Activated naive CD8-positive, alpha-beta T cell treated with anti-CD3 and anti-CD28 coated beads, Interleukin-2, amount 50 U/mL, for 24 hours (primary cell): ENCODE measurements around the gene DRAM1.
"Not testable (repeated sequence)": the region's sequence is repeated elsewhere in the genome, so short reads cannot be mapped to it uniquely, and the experiment has no call there.

Experiments used
- ATAC-seq: fragments of 150-1000 bp; cut with Tn5 transposase; one replicate; pipeline ENCODE4 v1.10.0; 2021
- DNase-seq: peaks from one replicate; pipeline ENCODE4 v3.0.0; 2021
- H3K27ac Mint-ChIP-seq: one replicate; pipeline ENCODE4 v1.8.0; 2021; ENCODE audit warnings: mild to moderate bottlenecking, mixed read lengths
- H3K27me3 Mint-ChIP-seq: one replicate; pipeline ENCODE4 v1.8.0; 2021; ENCODE audit warnings: mixed read lengths
- H3K36me3 Mint-ChIP-seq: one replicate; pipeline ENCODE4 v1.8.0; 2021; ENCODE audit warnings: low read depth, mixed read lengths
- H3K4me1 Mint-ChIP-seq: one replicate; pipeline ENCODE4 v1.8.0; 2021; ENCODE audit warnings: mixed read lengths
- H3K4me3 Mint-ChIP-seq: one replicate; pipeline ENCODE4 v1.8.0; 2021; ENCODE audit warnings: mild to moderate bottlenecking, moderate library complexity, mixed read lengths
- H3K9me3 Mint-ChIP-seq: one replicate; pipeline ENCODE4 v1.8.0; 2021; ENCODE audit warnings: mixed read lengths

DRAM1 gene

DNA sequence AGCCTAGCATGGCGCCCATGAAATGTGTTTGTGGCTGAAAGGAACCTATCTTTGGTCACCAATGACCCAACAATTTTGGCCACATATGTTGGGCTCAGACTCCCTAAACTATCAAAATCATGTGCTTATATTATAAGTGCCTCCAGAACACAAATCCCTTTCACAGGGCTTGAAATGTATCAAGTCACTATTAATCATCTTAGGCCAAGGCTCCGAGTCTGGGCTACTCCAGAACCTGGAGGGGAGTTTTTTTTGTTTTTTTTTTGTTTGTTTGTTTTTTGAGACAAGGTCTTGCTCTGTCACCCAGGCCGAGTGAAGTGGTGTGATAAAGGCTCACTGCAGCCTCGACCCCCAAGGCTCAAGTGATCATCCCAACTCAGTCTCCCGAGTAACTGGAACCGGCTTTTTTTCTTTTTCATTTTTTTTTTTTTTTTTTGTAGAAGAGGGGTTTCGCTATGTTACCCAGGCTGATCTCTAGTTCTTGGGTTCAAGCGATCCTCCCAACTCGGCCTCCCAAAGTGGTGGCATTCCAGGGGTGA is 989 bp upstream of the DRAM1 start:
- Mint-ChIP-seq H3K4me1 (peaks cover 22% of the 10 kb centered on the region), H3K27ac (peak overlapping the region; percentile 69), H3K4me3 (peak overlapping the region; percentile 88), H3K27me3 (no peaks in the 10 kb centered on the region), H3K9me3 (no peaks in the 10 kb centered on the region), H3K36me3 (no peaks in the 10 kb centered on the region)
- DNase-seq = no peak
- no peak for ATAC-seq

DNA sequence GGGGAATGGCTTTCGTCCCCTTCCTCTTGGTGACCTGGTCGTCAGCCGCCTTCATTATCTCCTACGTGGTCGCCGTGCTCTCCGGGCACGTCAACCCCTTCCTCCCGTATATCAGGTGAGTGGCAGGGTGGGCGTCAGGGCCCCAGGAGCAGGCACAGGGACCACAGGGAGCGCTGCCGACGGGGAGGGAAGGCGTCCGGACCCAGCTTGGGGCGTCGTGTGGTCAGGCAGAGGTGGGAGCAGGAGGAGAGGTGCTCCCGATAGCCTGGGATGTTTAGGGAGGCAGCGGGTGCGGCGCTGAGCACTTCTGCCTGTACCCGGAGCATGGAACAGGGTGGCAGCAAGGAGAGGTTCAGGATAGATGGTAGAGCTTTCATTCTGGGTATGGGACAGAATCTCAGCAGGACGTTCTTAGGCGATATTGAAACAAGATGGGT is 444 bp downstream of the DRAM1 start:
- Mint-ChIP-seq H3K4me1 (peaks cover 22% of the 10 kb centered on the region), H3K9me3 (no peaks in the 10 kb centered on the region), H3K4me3 (peak overlapping the region; percentile 88), H3K27me3 (no peaks in the 10 kb centered on the region), H3K36me3 (peaks cover 2% of the 10 kb centered on the region), H3K27ac (peak overlapping the region; percentile 68)
- ATAC-seq (peak; percentile 2), DNase-seq (no peak)

DNA sequence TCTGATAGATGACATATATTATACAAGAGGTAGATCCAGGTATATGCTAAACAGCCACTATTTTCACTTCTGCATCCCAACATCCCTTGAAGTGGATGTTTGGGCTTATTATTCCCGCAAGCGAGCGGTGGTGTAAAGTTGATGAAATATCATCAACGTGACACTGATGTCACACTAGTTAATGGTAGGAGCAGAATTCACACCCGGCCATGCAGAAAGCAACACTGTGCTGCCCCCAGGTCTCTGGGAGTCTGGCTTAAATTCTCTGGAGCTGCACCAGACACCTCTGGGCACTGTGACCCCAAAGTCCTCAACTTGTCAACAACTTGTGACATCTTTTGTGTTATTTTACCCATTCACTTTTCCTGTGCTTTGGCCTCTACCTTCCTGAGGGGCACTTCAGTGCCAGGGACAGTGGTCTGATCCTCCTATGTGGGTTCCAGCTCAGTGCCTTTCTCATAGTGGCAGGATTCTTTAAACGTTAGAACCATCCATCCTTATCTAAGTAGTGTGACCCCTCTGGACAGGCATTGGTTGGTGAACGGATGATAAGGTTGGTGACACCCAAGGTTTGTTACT is 952 bp downstream of the DRAM1 start:
- H3K9me3 Mint-ChIP-seq = no peaks in the 10 kb centered on the region

DNA sequence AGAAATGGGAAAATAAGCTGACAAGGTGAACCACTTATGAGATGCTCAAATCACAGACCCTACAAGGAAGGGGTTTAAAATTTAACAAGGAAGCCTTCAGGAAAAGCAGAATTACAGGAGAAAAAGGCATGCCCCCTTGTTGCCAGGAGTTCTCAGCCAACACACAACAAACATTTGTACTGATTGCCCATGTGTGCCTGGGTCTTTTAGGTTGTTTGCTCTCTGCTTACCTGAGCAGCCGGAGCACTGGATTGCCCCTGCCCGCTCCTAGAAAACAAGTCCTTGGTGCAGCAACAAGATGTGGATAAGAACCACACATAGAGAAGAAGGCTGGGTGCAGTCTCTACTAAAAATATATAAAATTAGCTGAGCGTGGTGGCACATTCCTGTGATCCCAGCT is 3.4 kb downstream of the DRAM1 start:
- H3K4me3 Mint-ChIP-seq = no peak overlapping the region
- H3K9me3 Mint-ChIP-seq = no peaks in the 10 kb centered on the region
- no peak overlapping the region for H3K27ac Mint-ChIP-seq
- DNase-seq (no peak), ATAC-seq (no peak)
- H3K36me3 Mint-ChIP-seq = peaks cover 2% of the 10 kb centered on the region
- no peaks in the 10 kb centered on the region for H3K27me3 Mint-ChIP-seq
- peaks cover 19% of the 10 kb centered on the region for H3K4me1 Mint-ChIP-seq

More for the DNA sequence above, 952 bp downstream of the DRAM1 start:
- H3K4me1 Mint-ChIP-seq = peaks cover 22% of the 10 kb centered on the region
- no peaks in the 10 kb centered on the region for H3K27me3 Mint-ChIP-seq
- no peak for ATAC-seq
- DNase-seq = no peak
- H3K27ac Mint-ChIP-seq = peak overlapping the region; percentile 68
- H3K4me3 Mint-ChIP-seq = peak overlapping the region; percentile 88
- peaks cover 2% of the 10 kb centered on the region for H3K36me3 Mint-ChIP-seq

DNA sequence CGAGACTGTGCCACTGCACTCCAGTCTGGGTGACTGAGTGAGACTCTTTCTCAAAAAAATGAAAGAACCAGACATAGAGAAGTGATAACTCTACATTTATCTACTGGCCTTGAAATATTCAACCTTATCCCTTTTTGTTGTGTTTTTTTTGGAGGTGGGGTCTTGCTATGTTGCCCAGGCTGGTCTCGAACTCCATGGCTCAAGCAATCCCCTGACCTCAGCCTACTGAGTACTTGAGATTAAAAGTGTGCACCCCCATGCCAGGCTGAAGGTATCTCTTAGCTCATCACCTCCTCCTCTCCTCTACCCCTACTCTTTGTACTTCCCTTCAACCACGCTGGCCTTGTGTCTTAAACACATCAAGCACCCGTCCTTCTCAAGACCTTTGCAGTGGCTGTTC is 3.8 kb downstream of the DRAM1 start:
- DNase-seq (no peak), ATAC-seq (no peak)
- Mint-ChIP-seq H3K4me1 (peaks cover 17% of the 10 kb centered on the region), H3K27me3 (no peaks in the 10 kb centered on the region), H3K27ac (no peak overlapping the region), H3K36me3 (peaks cover 2% of the 10 kb centered on the region), H3K9me3 (no peaks in the 10 kb centered on the region), H3K4me3 (no peak overlapping the region)

DNA sequence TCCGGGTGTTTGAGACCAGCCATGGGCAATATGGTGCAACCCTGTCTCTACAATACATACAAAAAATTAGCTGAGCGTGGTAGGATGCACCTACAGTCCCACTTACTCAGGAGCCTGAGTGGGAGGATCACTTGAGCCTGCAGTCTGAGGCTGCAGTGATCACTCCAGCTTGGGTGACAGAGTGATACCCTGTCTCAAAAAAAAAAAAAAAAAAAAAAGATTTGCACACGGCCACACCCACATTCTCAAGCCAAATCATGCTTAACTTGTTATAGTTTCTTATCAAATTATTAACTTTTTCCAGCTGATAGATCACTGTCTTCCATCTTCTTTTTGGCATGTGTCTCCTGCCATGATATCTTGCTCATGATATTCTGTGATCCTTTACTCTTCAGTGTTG is 6.8 kb downstream of the DRAM1 start:
- DNase-seq = no peak
- no peak overlapping the region for H3K27ac Mint-ChIP-seq
- no peaks in the 10 kb centered on the region for H3K27me3 Mint-ChIP-seq
- H3K9me3 Mint-ChIP-seq = no peaks in the 10 kb centered on the region
- ATAC-seq = no peak
- peaks cover 2% of the 10 kb centered on the region for H3K36me3 Mint-ChIP-seq
- peaks cover 5% of the 10 kb centered on the region for H3K4me1 Mint-ChIP-seq
- H3K4me3 Mint-ChIP-seq = no peak overlapping the region

DNA sequence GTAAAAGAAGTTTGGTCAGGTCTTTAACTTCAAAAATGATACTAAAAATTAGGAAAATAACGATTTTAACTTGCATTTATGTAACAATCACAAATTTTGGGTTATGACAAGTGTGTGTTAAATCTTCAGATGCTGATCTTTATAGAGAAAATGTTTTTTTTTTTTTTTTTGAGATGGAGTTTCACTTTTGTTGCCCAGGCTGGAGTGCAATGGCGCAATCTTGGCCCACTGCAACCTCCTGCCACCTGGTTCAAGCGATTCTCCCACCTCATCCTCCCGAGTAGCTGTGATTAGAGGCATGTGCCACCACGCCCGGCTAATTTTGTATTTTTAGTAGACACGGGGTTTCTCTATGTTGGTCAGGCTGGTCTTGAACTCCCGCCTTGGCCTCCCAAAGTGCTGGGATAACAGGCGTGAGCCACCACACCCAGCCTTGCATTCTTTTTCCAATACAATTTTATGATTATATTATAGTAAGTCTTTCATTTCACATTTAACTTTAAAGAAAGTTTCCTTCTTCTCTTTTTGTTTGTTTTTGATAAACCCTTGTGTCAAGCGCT is 7.5 kb downstream of the DRAM1 start:
- H3K4me1 Mint-ChIP-seq = not testable (repeated sequence)

DNA sequence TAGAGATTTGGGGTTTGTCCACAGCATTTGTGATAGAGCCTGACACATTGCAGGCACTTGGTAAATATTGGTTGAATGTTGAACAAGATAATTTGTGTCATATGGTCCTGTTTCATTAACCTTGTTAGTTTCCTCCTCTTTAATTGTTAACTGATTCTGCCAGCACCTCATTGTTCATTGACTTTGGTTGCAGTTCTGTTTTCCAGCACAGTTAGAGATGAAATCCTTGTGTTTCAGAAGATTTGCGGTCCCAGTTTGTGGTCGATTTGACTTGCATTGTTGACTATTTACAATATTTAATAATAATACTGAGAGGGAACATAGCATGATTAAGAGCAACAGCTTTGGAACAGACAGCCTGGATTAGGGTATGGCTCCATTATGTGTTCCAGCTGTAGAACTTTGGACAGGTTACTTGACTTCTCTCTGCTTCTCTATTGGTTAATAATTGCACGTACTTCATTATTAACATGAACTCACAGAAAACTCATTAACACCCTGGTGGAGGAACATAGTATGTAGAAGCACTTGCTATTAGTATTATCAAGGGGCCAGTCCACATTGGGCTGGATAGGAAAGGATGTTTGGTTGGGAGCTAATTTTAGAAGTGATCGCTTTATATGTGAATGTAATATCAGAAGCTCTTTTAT is 8.7 kb downstream of the DRAM1 start:
- Mint-ChIP-seq H3K27ac (no peak overlapping the region), H3K36me3 (peaks cover 4% of the 10 kb centered on the region), H3K4me3 (no peak overlapping the region), H3K9me3 (no peaks in the 10 kb centered on the region), H3K27me3 (no peaks in the 10 kb centered on the region), H3K4me1 (peaks cover 7% of the 10 kb centered on the region)
- ATAC-seq = no peak
- DNase-seq = no peak

More for the DNA sequence above, 7.5 kb downstream of the DRAM1 start:
- H3K27me3 Mint-ChIP-seq, ATAC-seq, H3K4me3 Mint-ChIP-seq, H3K9me3 Mint-ChIP-seq, DNase-seq, H3K27ac Mint-ChIP-seq, H3K36me3 Mint-ChIP-seq: not testable (repeated sequence)

DNA sequence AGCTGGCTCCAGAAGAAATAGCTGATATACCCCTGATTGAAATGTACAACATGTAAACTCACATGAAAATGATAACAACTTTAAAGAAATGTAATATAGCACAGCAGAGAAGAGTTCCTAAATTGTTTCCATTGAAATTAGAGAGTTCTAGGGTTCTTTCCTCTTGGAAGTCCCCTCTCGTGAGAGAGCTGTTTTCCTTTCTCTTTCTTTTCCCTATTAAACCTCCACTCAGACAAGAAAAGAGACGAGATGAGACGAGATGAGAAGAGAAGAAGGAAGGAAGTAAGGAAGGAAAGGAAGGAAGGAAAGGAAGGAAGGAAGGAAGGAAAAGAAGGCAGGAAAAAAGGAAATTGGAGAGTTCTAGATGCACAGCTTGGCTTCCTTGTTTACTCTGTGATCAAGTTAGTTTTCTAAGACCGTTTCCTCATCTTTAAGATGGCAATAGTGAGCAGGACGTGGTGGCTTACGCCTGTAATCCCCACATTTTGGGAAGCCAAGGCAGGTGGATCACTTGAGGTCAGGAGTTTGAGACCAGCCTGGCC is 11.9 kb downstream of the DRAM1 start:
- Mint-ChIP-seq H3K4me3 (no peak overlapping the region), H3K27ac (peak overlapping the region; percentile 47), H3K9me3 (no peaks in the 10 kb centered on the region), H3K36me3 (peaks cover 2% of the 10 kb centered on the region), H3K27me3 (no peaks in the 10 kb centered on the region), H3K4me1 (peaks cover 7% of the 10 kb centered on the region)
- DNase-seq (no peak), ATAC-seq (no peak)

DNA sequence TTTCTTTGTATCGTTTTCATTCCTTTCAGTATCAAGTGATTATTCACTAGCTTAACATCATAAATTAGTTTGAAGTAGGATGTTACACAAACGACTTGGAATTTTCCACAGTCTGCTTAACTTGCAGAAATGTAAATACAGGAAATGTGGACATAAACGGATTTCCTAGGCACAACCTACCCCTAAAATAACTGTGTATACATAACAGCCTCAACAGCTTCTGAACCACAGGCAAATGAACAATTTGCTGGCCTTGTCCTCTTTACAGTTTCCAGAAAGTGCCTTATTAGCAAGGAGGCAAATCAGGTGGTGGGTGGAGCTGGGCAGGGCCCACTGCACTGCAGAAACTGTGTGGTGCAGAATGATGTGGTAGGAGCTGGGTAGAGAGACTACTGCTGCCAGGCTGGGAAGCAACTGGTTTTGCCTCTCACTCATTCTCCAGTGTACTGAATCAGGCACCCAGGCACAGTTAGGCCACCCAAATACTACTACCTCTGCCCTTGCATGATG is 14.1 kb downstream of the DRAM1 start:
- H3K36me3 Mint-ChIP-seq = peaks cover 2% of the 10 kb centered on the region
- H3K27ac Mint-ChIP-seq = no peak overlapping the region
- no peak for ATAC-seq
- no peaks in the 10 kb centered on the region for H3K27me3 Mint-ChIP-seq
- H3K9me3 Mint-ChIP-seq = no peaks in the 10 kb centered on the region
- DNase-seq = no peak
- no peak overlapping the region for H3K4me3 Mint-ChIP-seq
- peaks cover 7% of the 10 kb centered on the region for H3K4me1 Mint-ChIP-seq

DNA sequence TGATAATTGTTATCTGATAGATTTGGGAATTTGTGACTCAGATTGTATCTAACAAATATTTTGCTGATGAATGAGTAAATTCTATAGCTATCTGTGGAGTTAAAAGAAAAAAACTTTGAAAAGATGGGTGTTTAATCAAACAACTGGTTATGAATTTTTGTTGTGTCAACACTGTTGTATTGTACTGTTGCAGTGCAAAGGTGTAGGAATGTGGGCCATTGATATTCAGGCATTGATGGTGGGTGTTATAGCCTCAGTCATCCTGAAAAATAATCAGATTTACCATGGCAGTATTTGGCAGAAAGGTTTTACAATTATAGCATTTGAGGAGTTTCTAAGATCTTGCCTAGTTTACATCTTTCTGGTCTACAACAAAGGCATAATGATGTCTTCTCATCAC is 15.4 kb downstream of the DRAM1 start:
- ATAC-seq (no peak), DNase-seq (no peak)
- Mint-ChIP-seq H3K27me3 (no peaks in the 10 kb centered on the region), H3K27ac (no peak overlapping the region), H3K4me3 (no peak overlapping the region), H3K36me3 (peaks cover 2% of the 10 kb centered on the region), H3K4me1 (peaks cover 7% of the 10 kb centered on the region), H3K9me3 (no peaks in the 10 kb centered on the region)

DNA sequence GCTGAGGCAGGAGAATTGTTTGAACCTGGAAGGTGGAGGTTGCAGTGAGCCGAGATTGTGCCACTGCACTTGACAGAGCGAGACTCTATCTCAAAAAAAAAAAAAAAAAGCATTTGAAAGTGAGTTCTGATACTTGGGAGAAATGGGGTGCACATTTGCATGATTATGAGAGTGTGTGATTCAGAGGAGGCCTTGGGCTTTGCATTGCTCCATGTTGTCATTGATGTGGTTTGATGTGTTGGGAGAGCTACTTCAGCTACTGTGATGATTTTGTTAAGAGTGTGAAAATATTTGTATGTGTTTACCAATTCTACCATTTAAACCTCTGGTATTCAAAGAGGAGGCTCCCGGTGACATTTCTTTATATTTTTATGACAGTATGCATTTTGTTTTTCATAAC is 24.4 kb downstream of the DRAM1 start:
- H3K27ac Mint-ChIP-seq = no peak overlapping the region
- no peak overlapping the region for H3K4me3 Mint-ChIP-seq
- H3K27me3 Mint-ChIP-seq = no peaks in the 10 kb centered on the region
- peaks cover 3% of the 10 kb centered on the region for H3K4me1 Mint-ChIP-seq
- no peaks in the 10 kb centered on the region for H3K9me3 Mint-ChIP-seq
- ATAC-seq (no peak), DNase-seq (no peak)
- peaks cover 3% of the 10 kb centered on the region for H3K36me3 Mint-ChIP-seq

DNA sequence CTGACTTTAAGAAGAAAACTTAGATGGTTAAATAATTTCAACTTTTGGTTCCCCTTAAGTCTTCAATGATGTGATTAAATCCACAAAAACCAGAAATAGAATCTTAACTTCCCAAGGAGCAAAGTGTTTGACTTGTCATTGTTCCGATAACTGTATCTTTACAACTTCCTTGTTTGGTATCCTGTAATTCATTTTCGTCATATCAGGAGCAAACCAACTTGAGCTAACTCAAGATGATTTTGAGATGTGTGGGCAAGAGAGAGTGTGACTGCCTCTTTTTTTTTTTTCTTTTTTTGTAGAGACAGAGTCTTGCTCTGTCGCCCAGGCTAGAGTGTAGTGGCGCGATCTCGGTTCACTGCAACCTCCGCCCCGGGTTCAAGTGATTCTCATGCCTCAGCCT is 25.3 kb downstream of the DRAM1 start:
- no peaks in the 10 kb centered on the region for H3K27me3 Mint-ChIP-seq
- H3K4me1 Mint-ChIP-seq = peaks cover 3% of the 10 kb centered on the region
- H3K36me3 Mint-ChIP-seq = peaks cover 3% of the 10 kb centered on the region
- ATAC-seq = no peak
- DNase-seq = no peak
- H3K9me3 Mint-ChIP-seq = no peaks in the 10 kb centered on the region
- H3K4me3 Mint-ChIP-seq = no peak overlapping the region
- no peak overlapping the region for H3K27ac Mint-ChIP-seq

DNA sequence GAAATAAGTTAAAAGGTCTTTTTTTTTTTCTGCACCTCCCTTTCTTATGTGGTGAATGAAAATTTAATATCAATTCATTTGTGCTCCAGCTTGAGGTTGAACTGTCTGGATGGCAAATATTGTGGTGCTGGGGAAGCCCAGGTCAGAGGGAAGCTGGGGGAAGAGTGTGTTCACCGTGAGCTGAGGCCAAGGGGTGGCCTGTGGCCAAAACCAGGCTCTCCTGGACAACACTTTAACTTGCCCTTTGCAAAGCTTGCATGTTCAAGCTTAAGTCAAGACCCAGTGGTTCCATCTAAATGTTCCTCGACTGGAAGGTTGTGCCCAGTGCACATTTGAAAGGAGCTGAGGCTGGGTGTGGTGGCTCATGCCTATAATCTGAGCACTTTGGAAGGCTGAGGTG is 28.8 kb downstream of the DRAM1 start:
- ATAC-seq = no peak
- H3K4me3 Mint-ChIP-seq = no peak overlapping the region
- no peaks in the 10 kb centered on the region for H3K27me3 Mint-ChIP-seq
- no peak for DNase-seq
- peaks cover 2% of the 10 kb centered on the region for H3K36me3 Mint-ChIP-seq
- peaks cover 6% of the 10 kb centered on the region for H3K4me1 Mint-ChIP-seq
- H3K9me3 Mint-ChIP-seq = no peaks in the 10 kb centered on the region
- H3K27ac Mint-ChIP-seq = no peak overlapping the region

DNA sequence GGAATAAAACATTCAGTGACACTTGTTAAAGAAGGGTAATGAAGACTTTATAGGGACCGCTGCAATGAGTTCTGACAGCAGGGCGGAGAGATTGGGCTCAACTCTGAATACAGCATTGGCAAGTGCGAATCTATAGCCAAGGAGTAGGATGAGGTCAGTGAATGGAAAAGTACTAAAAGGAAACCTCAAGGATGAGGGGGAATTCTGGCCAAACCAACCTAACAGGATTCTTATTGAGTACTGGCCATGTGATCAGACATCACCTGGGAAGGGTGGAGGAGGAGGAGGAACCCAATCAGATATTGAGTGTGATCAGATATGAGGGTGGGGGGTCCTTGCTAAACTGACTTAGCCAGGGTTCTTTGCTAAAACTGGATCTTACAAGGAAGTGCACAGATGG is 31.0 kb downstream of the DRAM1 start:
- Mint-ChIP-seq H3K27me3 (no peaks in the 10 kb centered on the region), H3K4me1 (peaks cover 3% of the 10 kb centered on the region), H3K4me3 (no peak overlapping the region), H3K36me3 (no peaks in the 10 kb centered on the region), H3K27ac (no peak overlapping the region), H3K9me3 (no peaks in the 10 kb centered on the region)
- no peak for DNase-seq
- ATAC-seq = no peak
